Measurements from ENCODE around the gene CHD1L.

DNA sequence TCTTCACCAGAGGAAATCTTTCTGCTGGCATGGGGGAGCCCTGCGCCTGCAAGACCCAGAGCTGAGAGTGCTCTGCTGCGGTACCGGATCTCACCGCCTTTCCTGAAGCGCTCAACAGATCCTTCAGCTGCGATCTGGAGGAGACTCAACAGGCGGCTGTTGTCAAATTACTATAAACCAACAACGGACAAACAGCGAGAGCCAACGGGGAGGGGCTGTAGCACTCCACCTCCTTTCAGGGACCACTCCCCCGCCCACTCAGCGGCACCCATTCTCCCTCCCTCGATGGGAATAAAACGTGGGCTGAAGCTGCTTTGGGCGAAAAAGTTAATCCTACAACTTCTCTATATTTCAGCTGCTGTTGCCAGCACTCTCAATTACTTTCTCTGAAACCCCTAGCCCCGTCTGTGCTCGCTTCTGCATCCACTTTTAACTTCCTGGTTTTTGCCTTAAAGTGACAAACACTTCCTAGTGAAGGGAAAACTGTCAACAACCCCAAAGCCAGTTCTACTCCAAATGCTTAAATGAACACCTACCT lies 17.2 kb upstream of the CHD1L start, which contains the start of gene FMO5:
- TF ChIP-seq, protein P1, sequence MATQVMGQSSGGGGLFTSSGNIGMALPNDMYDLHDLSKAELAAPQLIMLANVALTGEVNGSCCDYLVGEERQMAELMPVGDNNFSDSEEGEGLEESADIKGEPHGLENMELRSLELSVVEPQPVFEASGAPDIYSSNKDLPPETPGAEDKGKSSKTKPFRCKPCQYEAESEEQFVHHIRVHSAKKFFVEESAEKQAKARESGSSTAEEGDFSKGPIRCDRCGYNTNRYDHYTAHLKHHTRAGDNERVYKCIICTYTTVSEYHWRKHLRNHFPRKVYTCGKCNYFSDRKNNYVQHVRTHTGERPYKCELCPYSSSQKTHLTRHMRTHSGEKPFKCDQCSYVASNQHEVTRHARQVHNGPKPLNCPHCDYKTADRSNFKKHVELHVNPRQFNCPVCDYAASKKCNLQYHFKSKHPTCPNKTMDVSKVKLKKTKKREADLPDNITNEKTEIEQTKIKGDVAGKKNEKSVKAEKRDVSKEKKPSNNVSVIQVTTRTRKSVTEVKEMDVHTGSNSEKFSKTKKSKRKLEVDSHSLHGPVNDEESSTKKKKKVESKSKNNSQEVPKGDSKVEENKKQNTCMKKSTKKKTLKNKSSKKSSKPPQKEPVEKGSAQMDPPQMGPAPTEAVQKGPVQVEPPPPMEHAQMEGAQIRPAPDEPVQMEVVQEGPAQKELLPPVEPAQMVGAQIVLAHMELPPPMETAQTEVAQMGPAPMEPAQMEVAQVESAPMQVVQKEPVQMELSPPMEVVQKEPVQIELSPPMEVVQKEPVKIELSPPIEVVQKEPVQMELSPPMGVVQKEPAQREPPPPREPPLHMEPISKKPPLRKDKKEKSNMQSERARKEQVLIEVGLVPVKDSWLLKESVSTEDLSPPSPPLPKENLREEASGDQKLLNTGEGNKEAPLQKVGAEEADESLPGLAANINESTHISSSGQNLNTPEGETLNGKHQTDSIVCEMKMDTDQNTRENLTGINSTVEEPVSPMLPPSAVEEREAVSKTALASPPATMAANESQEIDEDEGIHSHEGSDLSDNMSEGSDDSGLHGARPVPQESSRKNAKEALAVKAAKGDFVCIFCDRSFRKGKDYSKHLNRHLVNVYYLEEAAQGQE (IDR thresholded peaks at IDR 0.05; ENCODE audit: low read depth), result no peak
- TF ChIP-seq, protein P2, sequence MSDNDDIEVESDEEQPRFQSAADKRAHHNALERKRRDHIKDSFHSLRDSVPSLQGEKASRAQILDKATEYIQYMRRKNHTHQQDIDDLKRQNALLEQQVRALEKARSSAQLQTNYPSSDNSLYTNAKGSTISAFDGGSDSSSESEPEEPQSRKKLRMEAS (IDR thresholded peaks at IDR 0.05), result no peak
- TF ChIP-seq RAD21 (IDR thresholded peaks at IDR 0.05; ENCODE audit: low read depth), result no peak

All from Ishikawa (cell line).